ENCODE measurements around the gene CDH4. TPM values are rescaled to one million over a fixed set of nuclear protein-coding genes. Genes with fewer than 3 reads are reported as not detected.
A peak's percentile ranks its signal among the peaks of the same experiment; 100 is the strongest.

The CDH4 gene
- total and polyA plus RNA-seq, 4 donors: 5.8 to 24.1 (median 17.1) TPM

- Histone ChIP-seq H3K9me3 (ENCODE audit: control insufficient read depth, insufficient read depth, low read length) (no peaks in the 10 kb centered on the region), H3K4me1 (ENCODE audit: control insufficient read depth, insufficient read depth, low read length) (peaks cover 16% of the 10 kb centered on the region), H3K27ac (ENCODE audit: low read depth, low read length) (no peak overlapping the region), H3K27me3 (ENCODE audit: control insufficient read depth, insufficient read depth, low read length) (no peaks in the 10 kb centered on the region), H3K4me3 (ENCODE audit: low read depth, low read length) (no peak overlapping the region), H3K36me3 (ENCODE audit: control insufficient read depth, insufficient read depth, low read length) (peaks cover 51% of the 10 kb centered on the region)
- DNase-seq (ENCODE audit: low read depth in 4 of 6, low spot score in 6 of 6): no peak
- WGBS (ENCODE audit: insufficient coverage): 96% methylated on average over 14 of the region's 16 CpGs
These were observed 623.9 kb downstream of the CDH4 start for GRCh38 chr20:61875996-61876395.

- Histone ChIP-seq H3K4me1 (ENCODE audit: control insufficient read depth, insufficient read depth, low read length) (peaks cover 16% of the 10 kb centered on the region), H3K4me3 (ENCODE audit: low read depth, low read length) (no peak overlapping the region), H3K36me3 (ENCODE audit: control insufficient read depth, insufficient read depth, low read length) (peaks cover 57% of the 10 kb centered on the region), H3K9me3 (ENCODE audit: control insufficient read depth, insufficient read depth, low read length) (no peaks in the 10 kb centered on the region), H3K27me3 (ENCODE audit: control insufficient read depth, insufficient read depth, low read length) (no peaks in the 10 kb centered on the region), H3K27ac (ENCODE audit: low read depth, low read length) (no peak overlapping the region)
- WGBS (ENCODE audit: insufficient coverage): 72% methylated on average over 25 of the region's 30 CpGs
- peak in 1 of 6 donors; percentile 56 for DNase-seq (ENCODE audit: low read depth in 4 of 6, low spot score in 6 of 6)
These were observed 625.1 kb downstream of the CDH4 start for GRCh38 chr20:61876952-61877728.

GRCh38 chr20:61877776-61878477 lies 625.9 kb downstream of the CDH4 start:
- H3K27me3 ChIP-seq (ENCODE audit: control insufficient read depth, insufficient read depth, low read length): no peaks in the 10 kb centered on the region

GRCh38 chr20:61878478-61879302 lies 626.6 kb downstream of the CDH4 start:
- no peaks in the 10 kb centered on the region for H3K27me3 ChIP-seq (ENCODE audit: control insufficient read depth, insufficient read depth, low read length)
- H3K9me3 ChIP-seq (ENCODE audit: control insufficient read depth, insufficient read depth, low read length): no peaks in the 10 kb centered on the region
- peaks cover 23% of the 10 kb centered on the region for H3K4me1 ChIP-seq (ENCODE audit: control insufficient read depth, insufficient read depth, low read length)
- no peak overlapping the region for H3K4me3 ChIP-seq (ENCODE audit: low read depth, low read length)
- WGBS (ENCODE audit: insufficient coverage): 74% methylated on average over 21 of the region's 31 CpGs
- H3K27ac ChIP-seq (ENCODE audit: low read depth, low read length): no peak overlapping the region
- H3K36me3 ChIP-seq (ENCODE audit: control insufficient read depth, insufficient read depth, low read length): peaks cover 47% of the 10 kb centered on the region
- DNase-seq (ENCODE audit: low read depth in 4 of 6, low spot score in 6 of 6): peak in 1 of 6 donors; percentile 53

More at GRCh38 chr20:61877776-61878477, 625.9 kb downstream of the CDH4 start:
- DNase-seq (ENCODE audit: low read depth in 4 of 6, low spot score in 6 of 6): no peak
- Histone ChIP-seq H3K27ac (ENCODE audit: low read depth, low read length) (no peak overlapping the region), H3K9me3 (ENCODE audit: control insufficient read depth, insufficient read depth, low read length) (no peaks in the 10 kb centered on the region), H3K4me1 (ENCODE audit: control insufficient read depth, insufficient read depth, low read length) (peaks cover 16% of the 10 kb centered on the region), H3K36me3 (ENCODE audit: control insufficient read depth, insufficient read depth, low read length) (peaks cover 53% of the 10 kb centered on the region), H3K4me3 (ENCODE audit: low read depth, low read length) (no peak overlapping the region)
- WGBS (ENCODE audit: insufficient coverage): 91% methylated on average over 23 of the region's 23 CpGs

GRCh38 chr20:61879303-61879620 lies 627.2 kb downstream of the CDH4 start:
- Histone ChIP-seq H3K27me3 (ENCODE audit: control insufficient read depth, insufficient read depth, low read length) (no peaks in the 10 kb centered on the region), H3K36me3 (ENCODE audit: control insufficient read depth, insufficient read depth, low read length) (peaks cover 44% of the 10 kb centered on the region), H3K4me3 (ENCODE audit: low read depth, low read length) (no peak overlapping the region), H3K4me1 (ENCODE audit: control insufficient read depth, insufficient read depth, low read length) (peaks cover 29% of the 10 kb centered on the region), H3K9me3 (ENCODE audit: control insufficient read depth, insufficient read depth, low read length) (no peaks in the 10 kb centered on the region), H3K27ac (ENCODE audit: low read depth, low read length) (no peak overlapping the region)
- 79% methylated on average over 7 of the region's 10 CpGs for WGBS (ENCODE audit: insufficient coverage)
- DNase-seq (ENCODE audit: low read depth in 4 of 6, low spot score in 6 of 6): no peak

GRCh38 chr20:61879694-61880093 lies 627.6 kb downstream of the CDH4 start:
- H3K4me1 ChIP-seq (ENCODE audit: control insufficient read depth, insufficient read depth, low read length): peaks cover 28% of the 10 kb centered on the region
- no peak overlapping the region for H3K27ac ChIP-seq (ENCODE audit: low read depth, low read length)
- H3K4me3 ChIP-seq (ENCODE audit: low read depth, low read length): no peak overlapping the region
- H3K27me3 ChIP-seq (ENCODE audit: control insufficient read depth, insufficient read depth, low read length): no peaks in the 10 kb centered on the region
- no peaks in the 10 kb centered on the region for H3K9me3 ChIP-seq (ENCODE audit: control insufficient read depth, insufficient read depth, low read length)
- H3K36me3 ChIP-seq (ENCODE audit: control insufficient read depth, insufficient read depth, low read length): peaks cover 39% of the 10 kb centered on the region
- no peak for DNase-seq (ENCODE audit: low read depth in 4 of 6, low spot score in 6 of 6)
- WGBS (ENCODE audit: insufficient coverage): 96% methylated on average over 11 of the region's 19 CpGs

- H3K4me1 ChIP-seq (ENCODE audit: control insufficient read depth, insufficient read depth, low read length): peaks cover 28% of the 10 kb centered on the region
- peaks cover 31% of the 10 kb centered on the region for H3K36me3 ChIP-seq (ENCODE audit: control insufficient read depth, insufficient read depth, low read length)
- no peak for DNase-seq (ENCODE audit: low read depth in 4 of 6, low spot score in 6 of 6)
- no peak overlapping the region for H3K4me3 ChIP-seq (ENCODE audit: low read depth, low read length)
- WGBS (ENCODE audit: insufficient coverage): 97% methylated on average over 8 of the region's 8 CpGs
- H3K27ac ChIP-seq (ENCODE audit: low read depth, low read length): no peak overlapping the region
- H3K27me3 ChIP-seq (ENCODE audit: control insufficient read depth, insufficient read depth, low read length): no peaks in the 10 kb centered on the region
- H3K9me3 ChIP-seq (ENCODE audit: control insufficient read depth, insufficient read depth, low read length): no peaks in the 10 kb centered on the region
These were observed 628.6 kb downstream of the CDH4 start for GRCh38 chr20:61880706-61881105.

- Histone ChIP-seq H3K27me3 (ENCODE audit: control insufficient read depth, insufficient read depth, low read length) (no peaks in the 10 kb centered on the region), H3K4me3 (ENCODE audit: low read depth, low read length) (no peak overlapping the region), H3K36me3 (ENCODE audit: control insufficient read depth, insufficient read depth, low read length) (peaks cover 28% of the 10 kb centered on the region), H3K27ac (ENCODE audit: low read depth, low read length) (no peak overlapping the region), H3K9me3 (ENCODE audit: control insufficient read depth, insufficient read depth, low read length) (no peaks in the 10 kb centered on the region), H3K4me1 (ENCODE audit: control insufficient read depth, insufficient read depth, low read length) (peaks cover 29% of the 10 kb centered on the region)
- WGBS (ENCODE audit: insufficient coverage): 76% methylated on average over 13 of the region's 19 CpGs
- no peak for DNase-seq (ENCODE audit: low read depth in 4 of 6, low spot score in 6 of 6)
These were observed 629.4 kb downstream of the CDH4 start for GRCh38 chr20:61881416-61881815.

GRCh38 chr20:61881861-61882260 lies 629.8 kb downstream of the CDH4 start:
- no peaks in the 10 kb centered on the region for H3K9me3 ChIP-seq (ENCODE audit: control insufficient read depth, insufficient read depth, low read length)
- WGBS (ENCODE audit: insufficient coverage): 95% methylated on average over 13 of the region's 13 CpGs
- H3K36me3 ChIP-seq (ENCODE audit: control insufficient read depth, insufficient read depth, low read length): peaks cover 28% of the 10 kb centered on the region
- no peak overlapping the region for H3K27ac ChIP-seq (ENCODE audit: low read depth, low read length)
- no peak for DNase-seq (ENCODE audit: low read depth in 4 of 6, low spot score in 6 of 6)
- no peaks in the 10 kb centered on the region for H3K27me3 ChIP-seq (ENCODE audit: control insufficient read depth, insufficient read depth, low read length)
- peaks cover 33% of the 10 kb centered on the region for H3K4me1 ChIP-seq (ENCODE audit: control insufficient read depth, insufficient read depth, low read length)
- no peak overlapping the region for H3K4me3 ChIP-seq (ENCODE audit: low read depth, low read length)
